Pancreas (tissue), 10 donors: ENCODE measurements around the gene CHRNB2. TPM values are rescaled to one million over a fixed set of nuclear protein-coding genes. Genes with fewer than 3 reads are reported as not detected.

ENCODE experiments used
- ATAC-seq, 4 donors: fragments of 200-7000 bp; cut with Tn5 transposase; one replicate each; pipeline versions ENCODE4 v1.8.0 to v1.9.1; 2020; ENCODE audit warnings: mild to moderate bottlenecking in 4 of 4, moderate library complexity in 4 of 4
- DNase-seq, 6 donors: peaks; one replicate each; pipeline ENCODE4 v3.0.0-alpha.2; 2020
- FAIRE-seq: peaks from 2 replicates; lab custom pipeline; 2012; peaks lifted over from hg19 to GRCh38; lab: Jason Lieb, UNC
- H3K27ac ChIP-seq, 4 donors: fragments of 200-600 bp; sonication (generic); 1 replicate in 3 of 4; 2 replicates in 1 of 4; pipeline versions ENCODE4 v1.5.0 to v1.8.0; 2020
- H3K27me3 ChIP-seq, 4 donors: fragments of 200-600 bp; one replicate each; pipeline ENCODE4 v1.8.0; 2021
- H3K36me3 ChIP-seq, 3 donors: fragments of 200-600 bp; sonication (generic) in 1 of 3; one replicate each; pipeline versions ENCODE4 v1.5.0 to v1.8.0; 2020 to 2021
- H3K4me1 ChIP-seq, 3 donors: fragments of 200-600 bp; one replicate each; pipeline ENCODE4 v1.8.0; 2021
- H3K4me3 ChIP-seq, 4 donors: fragments of 200-600 bp; sonication (generic) in 2 of 4; one replicate each; pipeline versions ENCODE4 v1.5.0 to v1.8.0; 2020 to 2021
- H3K9me3 ChIP-seq, 4 donors: fragments of 200-600 bp; one replicate each; pipeline ENCODE4 v1.8.0; 2021
- CTCF ChIP-seq, 4 donors: fragments of 200-600 bp; sonication (generic) in 3 of 4; IDR thresholded peaks; one replicate each; pipeline versions ENCODE4 v1.5.0 to v1.8.0; 2021; ENCODE audit warnings: antibody characterized with exemption in 4 of 4
- WGBS, 2 donors: extraction: QIAGEN DNeasy Blood & Tissue Kit; methylation state at CpG; one replicate each; pipeline ENCODE4 v1.1.7; 2013; 5-methylcytosine and 5-hydroxymethylcytosine counted together
- intact Hi-C, 3 donors: fragments of 100-400 bp; cut with DNase I; formaldehyde crosslinking; loops; one replicate each; pipeline versions ENCODE4 v1.11.1 to v1.14.2; 2022
- polyA plus RNA-seq, 2 donors: library from polyadenylated mRNA; stranded (reverse); fragments of 200-250 nt; gene quantifications; one replicate each; pipeline ENCODE4 v1.2.3, GENCODE V29; 2013
- total RNA-seq, 6 donors: library from RNA; stranded (reverse); fragmentation: NEBNext Ultra II Directional in 4 of 6; extraction: Animal tissue kit (Norgen Biotek cat#: 25700) in 4 of 6; gene quantifications; one replicate each; pipeline versions ENCODE4 v1.2.1 to v1.2.4, GENCODE V29; 2021 to 2023
- donor health status: healthy with polysubstance abuse.
- donor health status: DM: no; HTN: no; CAD: no; lungs with moderate emphysema.
- donor health status: DM: no; HTN: no; CAD: no.
- donor health status: control.
- donor health status: control.
- donor health status: Bipolar disorder and iron deficiency.
- donor health status: DM: yes; HTN: yes; CAD: no.
- donor health status: DM: no; HTN: no; CAD: no.
- donor health status: DM: no; HTN: no; CAD: no.
- donor health status: DM: yes; HTN: yes; CAD: no.

Gene CHRNB2
- total and polyA plus RNA-seq, 8 donors = 0.32 to 3.1 (median 0.69) TPM

DNA sequence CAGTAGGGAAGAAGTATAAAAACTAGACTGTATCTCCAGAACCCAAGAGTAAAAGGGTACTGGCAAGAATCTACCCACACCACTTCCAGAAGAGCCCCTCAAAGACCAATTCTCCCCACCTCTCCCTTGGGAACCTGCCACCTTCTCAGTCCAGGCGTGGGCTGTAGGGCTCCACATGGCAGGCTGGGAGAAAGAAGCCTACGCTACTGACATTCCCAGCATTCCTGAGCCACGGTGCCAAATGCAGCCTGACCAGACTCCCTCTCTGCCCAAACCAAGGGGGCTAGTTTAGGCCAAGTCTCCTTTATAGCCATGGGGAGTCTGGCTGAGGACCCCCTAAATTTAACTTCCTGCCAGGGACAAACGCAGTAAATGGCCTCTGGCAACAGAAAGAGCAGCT, 11.2 kb upstream of the CHRNB2 start:
- no peak for TF ChIP-seq CTCF (IDR thresholded peaks at IDR 0.05)
- DNase-seq = no peak
- H3K27me3 ChIP-seq = no peaks in the 10 kb centered on the region
- intact Hi-C loops = loop anchor here in 1 of 3 donors (10.0 kb wide), 1 partner anchor 328 kb away; no protein-coding TSS in a partner anchor
- 10 to 22% methylated on average over 4 of the region's 4 CpGs for WGBS, 2 donors
- peaks cover 23 to 43% (median 27%) of the 10 kb centered on the region in 3 donors for H3K36me3 ChIP-seq
- H3K27ac ChIP-seq = no peak overlapping the region
- FAIRE-seq = no peak
- H3K9me3 ChIP-seq = no peaks in the 10 kb centered on the region
- no peak for ATAC-seq
- H3K4me1 ChIP-seq = peaks cover 8 to 12% (median 12%) of the 10 kb centered on the region in 3 donors
- peak overlapping the region in 3 of 4 donors; percentile 88 to 90 (median 88) for H3K4me3 ChIP-seq

DNA sequence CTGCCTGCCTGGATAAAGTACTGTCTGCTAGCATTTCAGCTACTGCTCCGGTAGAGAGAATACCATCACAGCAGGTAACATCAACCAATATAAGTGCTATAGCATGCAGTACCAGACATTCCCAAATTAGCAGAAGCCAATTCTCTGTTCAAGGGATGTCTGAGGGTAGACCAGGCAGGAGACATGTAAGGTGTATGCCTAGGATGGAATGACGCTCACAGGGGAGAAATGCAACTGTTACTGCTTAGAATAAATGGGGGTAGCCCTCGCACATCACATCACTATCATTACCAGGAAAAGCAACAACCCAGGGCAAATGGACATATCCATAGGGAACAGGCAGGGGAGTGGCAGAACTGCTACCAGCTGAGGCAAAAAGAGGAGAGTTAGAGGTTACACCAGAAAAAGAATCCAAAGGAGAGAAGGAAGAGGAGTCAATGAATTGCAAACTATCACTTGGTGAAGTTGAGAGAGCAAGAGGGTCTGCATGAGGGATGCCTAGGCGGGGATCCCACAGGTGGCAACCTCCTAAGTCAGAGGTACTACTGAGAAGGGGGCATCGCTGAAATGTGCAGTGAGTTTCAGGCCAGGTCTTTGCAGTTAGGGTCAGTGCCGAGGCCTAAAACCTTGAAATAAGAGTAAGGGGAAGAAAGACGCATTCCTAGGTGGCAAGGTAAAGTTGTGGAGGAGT, 10.2 kb upstream of the CHRNB2 start:
- H3K4me3 ChIP-seq = peak overlapping the region; percentile 88 to 91 (median 89)
- H3K4me1 ChIP-seq = peaks cover 8 to 12% (median 12%) of the 10 kb centered on the region in 3 donors
- 4% methylated on average over 7 of the region's 7 CpGs for WGBS, 2 donors
- no peak for FAIRE-seq
- H3K27ac ChIP-seq = peak overlapping the region in 1 of 4 donors; percentile 66
- H3K36me3 ChIP-seq = peaks cover 17 to 33% (median 18%) of the 10 kb centered on the region in 3 donors
- no peak for TF ChIP-seq CTCF (IDR thresholded peaks at IDR 0.05)
- no peak for ATAC-seq
- no peak for DNase-seq
- no peaks in the 10 kb centered on the region for H3K9me3 ChIP-seq
- intact Hi-C loops = loop anchor here in 1 of 3 donors (10.0 kb wide), 1 partner anchor 327 kb away; no protein-coding TSS in a partner anchor
- no peaks in the 10 kb centered on the region for H3K27me3 ChIP-seq

GRCh38 chr1:154557939-154558719, 9.4 kb upstream of the CHRNB2 start, which contains the start of gene UBE2Q1:
Gene UBE2Q1, minus strand, starts transcription at chr1:154558662. Its CDS starts 109 bp downstream, at chr1:154558553.
- Histone ChIP-seq H3K27ac (peak within 1 kb of the TSS; percentile 74 to 93 (median 89)), H3K9me3 (no peaks in the 10 kb centered on the region), H3K36me3 (peaks cover 10 to 26% (median 13%) of the 10 kb centered on the region in 3 donors), H3K4me1 (peaks cover 8 to 12% (median 12%) of the 10 kb centered on the region in 3 donors), H3K27me3 (no peaks in the 10 kb centered on the region), H3K4me3 (peak within 1 kb of the TSS; percentile 88 to 91 (median 89))
- no peak for TF ChIP-seq CTCF (IDR thresholded peaks at IDR 0.05)
- intact Hi-C loops = loop anchor here in 1 of 3 donors (10.0 kb wide), 1 partner anchor 327 kb away; no protein-coding TSS in a partner anchor
- FAIRE-seq = no peak
- ATAC-seq = no peak
- peak; percentile 50 to 87 (median 70) for DNase-seq
- 1 to 2% methylated on average over 27 to 69 of the region's 69 CpGs for WGBS, 2 donors

GRCh38 chr1:154558720-154559465, 8.7 kb upstream of the CHRNB2 start:
- DNase-seq (peak; percentile 98 to 100 (median 99)), FAIRE-seq (no peak), ATAC-seq (peak; percentile 90 to 96 (median 94))
- Histone ChIP-seq H3K27me3 (no peaks in the 10 kb centered on the region), H3K27ac (peak overlapping the region; percentile 66 to 93 (median 89)), H3K4me1 (peaks cover 8 to 12% (median 12%) of the 10 kb centered on the region in 3 donors), H3K36me3 (peaks cover 7 to 19% (median 7%) of the 10 kb centered on the region in 3 donors), H3K4me3 (peak overlapping the region; percentile 45 to 88 (median 76)), H3K9me3 (no peaks in the 10 kb centered on the region)
- 0 to 1% methylated on average over 47 to 57 of the region's 57 CpGs for whole genome bisulfite sequencing, 2 donors
- intact Hi-C loops = loop anchor here in 1 of 3 donors (10.0 kb wide), 1 partner anchor 326 kb away; no protein-coding TSS in a partner anchor
- no peak for TF ChIP-seq CTCF (IDR thresholded peaks at IDR 0.05)
